ENCODE measurements around the gene CDH23.

- TF ChIP-seq GLIS3 (CRISPR knock-in tag; IDR thresholded peaks at IDR 0.05): no peak
- no peak for TF ChIP-seq CREB5 (CRISPR knock-in tag; IDR thresholded peaks at IDR 0.05; ENCODE audit: low read depth)
- no peak for TF ChIP-seq PATZ1 (CRISPR knock-in tag; IDR thresholded peaks at IDR 0.05; ENCODE audit: borderline replicate concordance)
- no peak for TF ChIP-seq ZFP30 (CRISPR knock-in tag; IDR thresholded peaks at IDR 0.05)
- no peak for TF ChIP-seq ZNF565 (CRISPR knock-in tag; conservative IDR thresholded peaks at IDR 0.05; ENCODE audit: low read depth)
Measured at GRCh38 chr10:71472466-71472865, 75.7 kb downstream of the CDH23 start.
